ENCODE measurements around the gene GNAS-AS1.

- TF ChIP-seq POLR2A (IDR thresholded peaks at IDR 0.05; ENCODE audit: low read depth, low read length) = no peak
- no peak for TF ChIP-seq POLR2AphosphoS5 (IDR thresholded peaks at IDR 0.05; ENCODE audit: low read depth, low read length)
Observed at GRCh38 chr20:58875111-58875510, 24.4 kb upstream of the GNAS-AS1 start.

Data from GM12892 (cell line).